NCI-H524 (cell line): ENCODE results near the gene RAB36.

Experiments
- DNase-seq, 2 experiments: peaks; one replicate each; lab custom pipeline; 2025; lab: John Stamatoyannopoulos, UW

RAB36 gene

GRCh38 chr22:23144932-23145877 is at the start of gene RAB36:
Gene RAB36, plus strand, starts transcription at chr22:23145477. Its CDS starts 1,140 bp downstream, at chr22:23146617.
- DNase-seq, result peak; percentile 99

GRCh38 chr22:23095733-23096342 is 49.4 kb upstream of the RAB36 start:
- no peak for DNase-seq

- no peak for DNase-seq
Measured at GRCh38 chr22:23097412-23098229, 47.7 kb upstream of the RAB36 start.

- no peak for DNase-seq
Measured at GRCh38 chr22:23098230-23098705, 47.0 kb upstream of the RAB36 start.

- DNase-seq, result no peak
Measured at GRCh38 chr22:23098718-23099530, 46.4 kb upstream of the RAB36 start.

GRCh38 chr22:23099531-23099804 is 45.8 kb upstream of the RAB36 start:
- no peak for DNase-seq

- peak in 1 of 2 experiments; percentile 40 for DNase-seq
Measured at GRCh38 chr22:23100124-23100801, 45.0 kb upstream of the RAB36 start.

GRCh38 chr22:23101524-23101923 is 43.8 kb upstream of the RAB36 start:
- DNase-seq, result no peak

GRCh38 chr22:23102002-23102655 is 43.1 kb upstream of the RAB36 start:
- DNase-seq, result no peak

- DNase-seq, result no peak
Measured at GRCh38 chr22:23102776-23103175, 42.5 kb upstream of the RAB36 start.

GRCh38 chr22:23103199-23103954 is 41.9 kb upstream of the RAB36 start:
- peak in 1 of 2 experiments; percentile 11 for DNase-seq

GRCh38 chr22:23104187-23104971 is 40.9 kb upstream of the RAB36 start:
- DNase-seq, result no peak

- DNase-seq, result no peak
Measured at GRCh38 chr22:23105304-23105703, 40.0 kb upstream of the RAB36 start.

GRCh38 chr22:23105919-23106318 is 39.4 kb upstream of the RAB36 start:
- DNase-seq, result no peak

GRCh38 chr22:23106344-23106743 is 38.9 kb upstream of the RAB36 start:
- no peak for DNase-seq

- DNase-seq, result peak; percentile 77 to 84
Measured at GRCh38 chr22:23106906-23107367, 38.3 kb upstream of the RAB36 start.

- DNase-seq, result peak; percentile 93 to 94
Measured at GRCh38 chr22:23107487-23108248, 37.6 kb upstream of the RAB36 start.
